Right kidney (tissue), 1 donor: ENCODE data around the gene FAM210B.
"Not testable (repeated sequence)": the region's sequence is repeated elsewhere in the genome, so short reads cannot be mapped to it uniquely, and the experiment has no call there.

ENCODE experiments used
- DNase-seq: peaks from one replicate; pipeline ENCODE4 v3.0.0-alpha.2; 2016

Gene FAM210B

GRCh38 chr20:56391037-56391436 lies 32.3 kb downstream of the FAM210B start:
- no peak for DNase-seq

- no peak for DNase-seq
Observed at GRCh38 chr20:56391596-56392131, 32.9 kb downstream of the FAM210B start.

- peak; percentile 94 for DNase-seq
Observed at GRCh38 chr20:56392132-56392880, 33.5 kb downstream of the FAM210B start, which contains the start of the genes AURKA and CSTF1. Gene AURKA, minus strand, starts transcription at chr20:56392215. Its CDS starts 4,018 bp downstream, at chr20:56388197. Gene CSTF1, plus strand, starts transcription at chr20:56392645. Its CDS starts 2,908 bp downstream, at chr20:56395553.

- peak; percentile 37 for DNase-seq
Observed at GRCh38 chr20:56392881-56393482, 34.2 kb downstream of the FAM210B start.

GRCh38 chr20:56393653-56394052 lies 34.9 kb downstream of the FAM210B start:
- DNase-seq, result no peak

- no peak for DNase-seq
Observed at GRCh38 chr20:56395166-56395565, 36.4 kb downstream of the FAM210B start.

- DNase-seq, result no peak
Observed at GRCh38 chr20:56400001-56400640, 41.3 kb downstream of the FAM210B start.

GRCh38 chr20:56403465-56403864 lies 44.7 kb downstream of the FAM210B start:
- no peak for DNase-seq

- not testable (repeated sequence) for DNase-seq
Observed at GRCh38 chr20:56405356-56405755, 46.6 kb downstream of the FAM210B start.

- DNase-seq, result no peak
Observed at GRCh38 chr20:56406910-56407309, 48.1 kb downstream of the FAM210B start.

GRCh38 chr20:56409521-56409920 lies 50.7 kb downstream of the FAM210B start:
- no peak for DNase-seq

- DNase-seq, result no peak
Observed at GRCh38 chr20:56409956-56410355, 51.2 kb downstream of the FAM210B start.

- not testable (repeated sequence) for DNase-seq
Observed at GRCh38 chr20:56411287-56411686, 52.5 kb downstream of the FAM210B start.

GRCh38 chr20:56411759-56412472 lies 53.1 kb downstream of the FAM210B start, which contains the start of gene CASS4:
Gene CASS4, plus strand, starts transcription at chr20:56412260. Its CDS starts 199 bp downstream, at chr20:56412459.
- no peak for DNase-seq

- no peak for DNase-seq
Observed at GRCh38 chr20:56412473-56412790, 53.7 kb downstream of the FAM210B start.

GRCh38 chr20:56412949-56413348 lies 54.2 kb downstream of the FAM210B start:
- no peak for DNase-seq

- no peak for DNase-seq
Observed at GRCh38 chr20:56414842-56415765, 56.3 kb downstream of the FAM210B start.

- no peak for DNase-seq
Observed at GRCh38 chr20:56417402-56417801, 58.6 kb downstream of the FAM210B start.

GRCh38 chr20:56417911-56418310 lies 59.1 kb downstream of the FAM210B start:
- no peak for DNase-seq
